ENCODE results near the gene PCDHB3. TPM values are rescaled to one million over a fixed set of nuclear protein-coding genes. Genes with fewer than 3 reads are reported as not detected.

The PCDHB3 gene
- total and polyA plus RNA-seq, 2 donors (not counting 3 experiments of a cell fraction or from before 2014, with no cell fraction given), result 0.22 TPM; not detected in 1

- Histone ChIP-seq H4K20me1 (replicated peaks; ENCODE audit: control insufficient read depth, extremely low read depth, insufficient read depth, low read length) (no peaks in the 10 kb centered on the region), H3K9ac (replicated peaks; ENCODE audit: extremely low read depth, insufficient read depth, low read length) (no peak within 1 kb of the TSS), H3K9me1 (replicated peaks; ENCODE audit: control insufficient read depth, extremely low read depth, insufficient read depth, low read length) (no peaks in the 10 kb centered on the region), H3K4me1 (ENCODE audit: control insufficient read depth, extremely low read depth, insufficient read depth, low read length) (no peaks in the 10 kb centered on the region), H3K9me3 (replicated peaks; ENCODE audit: control insufficient read depth, insufficient read depth, low read length) (no peaks in the 10 kb centered on the region), H3K4me3 (replicated peaks in 1 of 3; ENCODE audit: insufficient read depth in 1 of 3, low read depth in 1 of 3, low read length in 3 of 3) (no peak within 1 kb of the TSS), H3K27ac (ENCODE audit: insufficient read depth, low read depth, low read length) (no peak within 1 kb of the TSS), H2AFZ (ENCODE audit: low read depth, low read length) (no peak within 1 kb of the TSS), H3K36me3 (ENCODE audit: control insufficient read depth in 2 of 2, extremely low read depth in 1 of 2, insufficient read depth in 2 of 2, low read length in 2 of 2) (no peaks in the 10 kb centered on the region), H3K27me3 (ENCODE audit: control insufficient read depth in 2 of 2, insufficient read depth in 2 of 2, low read length in 2 of 2) (no peaks in the 10 kb centered on the region), H3K4me2 (ENCODE audit: insufficient read depth, low read length) (no peak within 1 kb of the TSS), H3K79me2 (ENCODE audit: control insufficient read depth, insufficient read depth, low read length) (no peaks in the 10 kb centered on the region)
- FAIRE-seq (no peak), DNase-seq (ENCODE audit: low read depth, low spot score) (peak; percentile 8)
- ChIA-PET CTCF (interaction anchor here (0.7 to 0.8 kb wide), 2 partner anchors 32 to 56 kb away, joined by 3 read pairs; partner anchors contain the start of gene PCDHB8), POLR2A (no interaction called here)
- TF ChIP-seq GATA2 (IDR thresholded peaks at IDR 0.05; ENCODE audit: insufficient read depth, insufficient read length, low read depth, low read length) (no peak), MYC (IDR thresholded peaks at IDR 0.05; ENCODE audit: low read depth, low read length) (no peak), JUN (IDR thresholded peaks at IDR 0.05; ENCODE audit: borderline replicate concordance, insufficient read depth, insufficient read length, low read depth) (no peak), EZH2 (IDR thresholded peaks at IDR 0.05; ENCODE audit: borderline replicate concordance, low read depth, low read length, severe bottlenecking) (no peak), CTCF (IDR thresholded peaks at IDR 0.05; ENCODE audit: extremely low read depth in 1 of 2, insufficient read depth in 1 of 2, low read depth in 1 of 2, low read length in 2 of 2) (no peak), POLR2A (IDR thresholded peaks at IDR 0.05; ENCODE audit: low read depth, low read length) (no peak), FOS (IDR thresholded peaks at IDR 0.05; ENCODE audit: borderline replicate concordance, insufficient read depth, low read length) (no peak), POLR2AphosphoS5 (IDR thresholded peaks at IDR 0.05; ENCODE audit: insufficient read depth, low read depth, low read length) (no peak), MAX (IDR thresholded peaks at IDR 0.05; ENCODE audit: insufficient read depth, insufficient read length) (no peak)
- BruUV-seq (replicated peaks), result no TSS peak
- dilution Hi-C loops (cut with MboI; ENCODE audit: extremely low pct_ligation_motif_present, low sequenced_read_pairs), result no loop called here
- intact Hi-C loops (cut with micrococcal nuclease), result no loop called here
Measured at GRCh38 chr5:141121563-141121962, 21.3 kb downstream of the PCDHB3 start, which contains the start of gene PCDHB4. PCDHB4 (plus strand) TSS chr5:141121818; CDS start chr5:141121999, 181 bp downstream.

Data from endothelial cell of umbilical vein (primary cell).